GM18526 (cell line): ENCODE results near the gene SCAF4.

ENCODE experiments used
- POLR2A ChIP-seq: IDR thresholded peaks from 3 replicates; pipeline ENCODE4 v1.6.1; 2011; ENCODE audit not compliant: insufficient read length; ENCODE audit errors: extremely low read depth

SCAF4 gene

DNA sequence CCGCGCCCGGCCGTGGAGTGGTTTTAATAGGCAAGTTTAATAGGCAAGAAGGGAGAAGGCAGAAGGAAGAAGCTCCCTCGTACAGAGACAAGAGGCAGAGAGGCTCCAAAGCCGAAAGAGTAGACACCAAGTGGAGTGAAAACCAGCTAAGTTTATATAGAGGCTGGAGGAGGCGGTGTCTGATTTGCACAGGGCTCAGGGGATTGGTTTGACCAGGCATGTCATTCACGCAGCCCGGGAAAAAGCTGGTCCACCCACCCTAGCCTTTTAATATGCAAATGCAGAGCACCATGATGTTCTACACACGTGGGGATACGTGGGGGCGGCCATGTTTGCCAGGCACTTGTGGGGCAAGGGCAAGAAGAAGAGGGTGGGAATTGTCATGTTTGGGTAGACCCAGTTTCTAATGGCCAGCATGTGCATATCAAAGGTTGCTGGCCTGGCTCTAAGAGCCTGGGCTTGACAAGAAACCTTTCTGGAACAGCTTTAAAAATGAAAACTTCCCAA lies 90.4 kb downstream of the SCAF4 start:
- TF ChIP-seq POLR2A: no peak

DNA sequence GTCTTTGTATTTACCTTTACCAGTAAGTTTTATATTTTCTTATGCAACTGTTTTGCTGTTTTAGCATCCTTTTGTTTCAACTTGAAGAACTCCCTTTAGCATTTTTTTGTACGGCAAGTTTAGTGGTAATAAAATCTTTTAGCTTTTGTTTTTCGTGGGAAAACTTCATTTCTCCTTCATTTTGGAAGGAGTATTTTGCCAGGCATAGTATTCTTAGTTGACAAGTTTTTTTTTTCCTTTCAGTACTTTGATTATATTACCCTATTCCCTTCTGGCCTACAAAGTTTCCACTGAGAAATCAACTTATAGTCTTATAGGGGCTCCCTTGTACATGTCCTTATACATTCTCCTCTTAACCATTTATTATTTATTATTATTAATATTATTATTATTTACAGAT lies 95.0 kb downstream of the SCAF4 start:
- no peak for TF ChIP-seq POLR2A

DNA sequence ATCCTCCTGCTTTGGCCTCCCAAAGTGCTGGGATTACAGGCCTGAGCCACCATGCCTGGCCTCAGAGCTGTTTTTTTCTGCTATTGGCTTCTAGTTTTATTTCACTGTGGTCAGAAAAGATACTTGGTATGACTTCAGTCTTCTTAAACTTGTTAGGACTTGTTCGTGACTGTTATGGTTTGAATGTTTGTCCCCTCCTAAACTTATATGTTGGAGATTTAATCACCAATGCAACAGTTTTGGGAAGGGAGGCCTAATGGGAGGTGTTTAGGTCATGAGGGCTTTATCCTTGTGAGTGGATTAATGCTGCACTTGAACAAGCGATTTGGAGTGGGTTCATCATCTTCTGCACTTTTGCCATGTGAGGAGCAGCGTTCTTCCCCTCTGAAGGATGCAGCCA lies 96.9 kb downstream of the SCAF4 start:
- TF ChIP-seq POLR2A: no peak

DNA sequence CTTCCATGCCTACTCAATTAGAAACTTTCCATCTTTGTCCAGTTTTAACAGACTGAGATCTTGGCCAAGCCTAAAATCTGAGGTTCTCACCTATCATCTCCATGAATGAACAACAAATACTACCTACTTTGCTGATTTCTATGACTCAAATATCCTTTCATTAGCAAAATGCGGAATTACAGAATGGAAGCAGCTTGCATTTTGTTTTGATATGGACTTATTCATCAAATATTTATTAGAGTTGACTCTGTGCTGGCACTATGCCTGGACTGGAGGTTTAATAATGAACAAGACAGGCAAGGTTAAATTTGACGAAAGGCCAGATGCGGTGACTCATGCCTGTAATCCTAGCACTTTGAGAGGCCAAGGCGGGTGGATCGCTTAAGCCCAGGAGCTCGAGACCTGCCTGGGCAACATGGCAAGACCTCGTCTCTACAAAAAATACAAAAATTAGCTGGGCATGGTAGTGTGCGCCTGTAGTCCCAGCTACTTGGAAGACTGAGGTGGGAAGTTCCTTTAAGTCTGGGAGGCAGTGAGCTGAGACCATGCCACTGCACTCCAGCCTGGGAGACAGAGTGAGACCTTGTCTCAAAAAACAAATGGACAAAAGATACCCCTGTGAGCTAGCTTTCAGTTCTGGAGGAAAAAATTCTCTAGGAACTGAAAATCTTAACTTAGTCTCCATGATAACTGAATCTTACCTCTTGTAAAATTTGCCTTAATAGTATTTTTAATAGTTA lies 101.8 kb downstream of the SCAF4 start:
- no peak for TF ChIP-seq POLR2A

DNA sequence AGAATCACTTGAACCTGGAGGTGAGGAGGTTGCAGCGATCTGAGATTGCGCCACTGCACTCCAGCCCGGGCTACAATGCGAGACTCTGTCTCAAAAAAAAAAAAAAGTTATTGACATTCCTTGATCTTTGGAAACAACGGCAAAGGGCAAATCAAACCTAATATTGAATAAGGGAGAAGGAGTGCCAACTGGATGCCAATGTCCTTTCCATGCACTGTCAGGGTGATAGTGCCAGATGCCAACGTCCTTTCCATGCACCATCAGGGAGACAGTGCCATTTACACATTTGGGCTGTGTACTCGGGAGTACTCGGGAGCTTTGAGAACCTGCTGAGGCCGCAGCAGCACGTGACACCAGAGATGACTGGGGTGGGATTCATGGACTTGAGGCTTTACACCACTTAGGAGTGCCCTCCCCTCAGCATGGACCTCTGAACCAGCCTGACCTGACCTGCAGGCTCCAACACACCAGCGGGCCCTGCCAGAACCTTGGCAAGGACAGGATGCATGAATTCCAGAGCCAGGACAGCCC lies 106.9 kb downstream of the SCAF4 start:
- no peak for TF ChIP-seq POLR2A

DNA sequence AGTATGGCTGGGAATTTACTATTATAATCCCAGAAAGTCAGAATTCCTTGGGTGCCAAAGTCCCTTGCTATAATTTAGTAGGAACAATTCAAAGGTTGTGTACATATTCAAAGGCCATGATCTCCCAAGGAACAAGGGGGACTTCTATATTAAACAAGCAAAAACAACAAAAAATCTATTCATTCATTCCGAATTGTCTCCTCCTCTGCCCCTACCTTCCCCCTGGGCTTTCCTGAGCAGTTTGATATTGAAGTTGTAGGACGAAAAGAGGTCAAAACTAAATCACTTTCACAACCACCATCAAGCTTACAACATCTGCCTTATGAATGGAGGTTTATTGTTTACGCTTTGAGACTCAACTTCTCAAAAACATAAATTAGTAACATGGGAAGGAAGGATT lies 107.7 kb downstream of the SCAF4 start:
- no peak for TF ChIP-seq POLR2A

DNA sequence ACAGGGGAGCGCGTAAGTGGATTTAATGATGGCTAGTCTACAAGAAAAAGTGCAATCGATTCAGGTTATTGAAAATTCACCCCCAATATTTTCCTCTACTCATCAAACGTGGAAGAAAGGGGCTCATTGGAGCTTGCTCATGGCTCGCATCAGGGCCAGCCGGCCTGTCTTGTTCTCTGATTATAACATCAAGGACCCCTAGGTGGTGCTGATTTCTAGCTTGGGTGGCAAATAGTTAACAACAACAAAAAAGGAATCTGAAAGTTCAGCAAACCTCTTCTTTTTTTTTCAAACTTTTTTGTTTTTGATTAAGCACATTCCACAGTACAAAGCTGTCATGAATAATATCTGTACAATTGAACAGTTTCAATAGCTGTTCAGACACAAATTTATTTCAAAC lies 108.3 kb downstream of the SCAF4 start:
- no peak for TF ChIP-seq POLR2A

DNA sequence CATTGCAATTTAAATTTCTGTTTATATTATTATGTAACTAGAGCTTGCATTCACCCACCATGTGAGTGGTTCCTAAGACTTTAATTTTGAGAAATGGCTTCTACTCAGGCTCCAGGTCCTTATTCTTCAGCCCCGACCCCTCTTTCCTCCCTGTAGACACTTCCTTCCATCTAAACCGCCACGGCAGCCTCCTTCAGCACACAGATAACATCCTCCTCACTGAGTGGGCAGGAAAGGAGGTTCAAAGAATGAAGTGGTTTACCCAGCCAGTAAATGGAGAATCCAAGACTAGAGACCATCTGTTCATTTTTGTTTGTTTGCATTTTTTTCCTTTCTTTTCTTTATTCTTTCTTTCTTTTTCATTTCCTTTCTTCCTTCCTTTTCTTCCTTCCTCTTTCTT lies 109.5 kb downstream of the SCAF4 start:
- TF ChIP-seq POLR2A: no peak
